NCI-H2081 (cell line): ENCODE measurements around the gene SLC17A8.
"Not testable (repeated sequence)": the region's sequence is repeated elsewhere in the genome, so short reads cannot be mapped to it uniquely, and the experiment has no call there.

Source experiments
- DNase-seq, 2 experiments: peaks; one replicate each; lab custom pipeline; 2025; lab: John Stamatoyannopoulos, UW

The SLC17A8 gene

DNA sequence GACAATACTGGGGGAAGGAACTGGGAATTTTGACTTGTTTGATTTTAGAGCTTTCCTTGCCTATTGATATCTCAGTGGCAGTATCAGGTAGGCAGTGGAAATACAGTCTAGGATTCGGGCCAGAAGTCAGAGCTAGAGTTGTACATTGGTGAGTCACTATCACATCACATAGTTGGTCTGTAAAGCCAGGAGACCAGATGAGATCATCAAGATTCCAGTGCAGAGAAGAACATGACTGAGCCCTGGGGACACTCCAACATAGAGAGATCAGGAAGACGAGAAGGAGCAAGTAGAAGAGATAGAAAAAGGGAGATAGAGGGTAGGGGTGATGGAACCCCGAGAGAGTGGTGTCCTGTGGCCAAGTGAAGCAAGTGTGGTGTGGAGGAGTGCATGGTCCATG, 70.2 kb downstream of the SLC17A8 start:
- no peak for DNase-seq

DNA sequence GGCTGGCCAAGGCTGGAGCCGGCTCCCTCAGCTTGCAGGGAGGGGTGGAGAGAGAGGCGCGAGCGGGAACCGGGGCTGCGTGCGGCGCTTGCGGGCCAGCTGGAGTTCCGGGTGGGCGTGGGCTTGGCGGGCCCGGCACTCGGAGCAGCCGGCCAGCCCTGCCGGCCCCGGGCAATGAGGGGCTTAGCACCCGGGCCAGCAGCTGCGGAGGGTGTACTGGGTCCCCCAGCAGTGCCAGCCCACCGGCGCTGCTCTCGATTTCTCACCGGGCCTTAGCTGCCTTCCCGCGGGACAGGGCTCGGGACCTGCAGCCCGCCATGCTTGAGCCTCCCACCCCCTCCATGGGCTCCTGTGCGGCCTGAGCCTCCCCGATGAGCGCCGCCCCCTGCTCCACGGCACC, 73.4 kb downstream of the SLC17A8 start:
- not testable (repeated sequence) for DNase-seq

DNA sequence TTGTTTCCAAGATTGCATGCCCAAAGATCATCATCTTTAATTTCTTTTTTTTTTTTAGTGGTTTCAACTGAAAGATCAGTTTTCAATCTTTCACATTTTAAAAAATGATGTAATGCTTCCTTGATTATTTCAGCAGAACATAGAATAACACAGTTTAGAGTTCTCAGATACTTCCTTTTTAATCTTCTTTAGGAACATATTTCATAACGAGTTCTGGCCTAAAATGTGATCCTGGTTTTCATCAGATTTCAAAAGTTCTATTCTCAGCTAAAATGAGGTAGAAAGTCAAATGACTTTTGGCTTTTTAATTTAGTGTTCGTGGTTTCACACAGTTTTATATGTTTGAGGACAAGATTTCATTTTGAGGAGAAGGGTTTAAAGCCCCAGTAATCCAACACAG, 76.8 kb downstream of the SLC17A8 start:
- DNase-seq = no peak

DNA sequence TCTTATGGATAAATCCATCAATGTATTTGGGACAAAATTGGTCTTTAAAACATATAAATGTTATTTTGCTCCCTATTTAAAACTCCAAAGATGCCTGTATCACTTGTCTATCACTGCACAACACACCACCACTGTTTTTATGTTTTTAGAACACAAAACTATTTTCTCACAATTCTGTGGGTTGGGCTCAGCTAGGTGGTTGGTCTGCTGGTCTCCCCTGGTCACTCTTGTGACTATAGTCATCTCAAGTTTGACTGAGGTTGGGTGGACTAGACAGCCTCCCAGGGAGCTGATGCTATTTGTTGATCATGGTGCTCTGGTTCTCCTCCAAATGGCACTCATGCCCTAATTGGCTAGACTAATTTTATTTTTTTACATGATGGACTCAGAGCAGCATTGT, 77.3 kb downstream of the SLC17A8 start:
- DNase-seq = no peak

- no peak for DNase-seq
Observed at GRCh38 chr12:100435957-100436356, 79.1 kb downstream of the SLC17A8 start.

DNA sequence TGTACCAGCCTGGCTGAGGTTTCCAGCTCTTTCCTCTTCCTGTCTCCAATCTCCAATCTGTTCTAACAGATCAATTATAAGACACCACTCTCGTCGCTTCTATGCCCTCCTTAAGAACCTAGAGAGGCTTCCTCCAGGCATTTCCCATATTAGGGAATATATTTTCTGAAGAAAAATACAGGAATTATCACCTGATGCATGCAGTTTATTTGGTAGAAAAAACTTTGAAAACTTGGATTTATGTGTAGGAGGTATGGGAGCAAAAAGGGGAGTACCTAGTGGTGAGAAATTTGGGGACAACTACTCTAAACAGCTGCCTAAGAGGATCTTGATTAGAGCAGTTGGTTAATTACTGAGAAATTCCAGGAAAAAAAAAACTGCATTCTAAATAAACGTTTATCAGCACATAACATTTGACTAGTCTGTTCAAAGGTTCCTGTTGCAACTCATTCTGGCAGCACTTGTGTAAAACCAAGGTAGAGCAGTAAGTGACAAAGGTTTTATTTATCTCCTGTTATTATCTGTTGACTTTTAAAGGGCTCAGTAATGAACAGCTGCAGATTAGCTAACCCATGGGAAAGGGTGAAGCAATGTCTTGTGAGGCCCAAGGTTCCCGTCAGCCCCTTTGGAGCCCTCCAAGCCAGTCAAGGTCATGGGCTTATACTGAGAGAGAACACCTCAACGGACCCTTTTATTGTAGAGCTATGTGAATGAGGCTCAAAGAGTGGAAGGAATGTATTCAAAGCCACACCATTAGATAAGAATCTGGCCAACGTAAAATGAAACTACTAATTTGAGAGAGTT, 80.4 kb downstream of the SLC17A8 start:
- no peak for DNase-seq

DNA sequence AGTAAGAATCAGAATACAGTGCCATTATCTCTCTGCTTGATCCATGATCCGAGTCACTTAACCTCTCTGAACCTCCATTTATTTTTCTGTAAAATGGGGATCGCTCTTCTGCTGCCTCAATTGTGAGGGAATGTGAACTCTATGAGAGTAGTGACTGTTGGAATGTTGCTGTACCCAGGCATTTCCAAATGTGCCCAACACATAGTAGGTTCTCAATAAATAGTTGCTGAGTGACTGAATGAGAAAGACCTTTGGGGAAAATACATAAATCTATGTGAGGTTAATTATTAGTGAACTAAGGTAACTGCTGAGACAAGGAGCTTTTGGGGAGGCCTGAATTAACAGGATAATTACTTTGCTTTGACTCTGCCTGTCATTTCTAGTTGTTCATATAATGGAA, 82.9 kb downstream of the SLC17A8 start:
- no peak for DNase-seq

GRCh38 chr12:100442403-100442802, 85.5 kb downstream of the SLC17A8 start:
- DNase-seq = no peak

GRCh38 chr12:100443434-100443833, 86.6 kb downstream of the SLC17A8 start:
- no peak for DNase-seq

- no peak for DNase-seq
Observed at GRCh38 chr12:100445081-100445481, 88.2 kb downstream of the SLC17A8 start.

DNA sequence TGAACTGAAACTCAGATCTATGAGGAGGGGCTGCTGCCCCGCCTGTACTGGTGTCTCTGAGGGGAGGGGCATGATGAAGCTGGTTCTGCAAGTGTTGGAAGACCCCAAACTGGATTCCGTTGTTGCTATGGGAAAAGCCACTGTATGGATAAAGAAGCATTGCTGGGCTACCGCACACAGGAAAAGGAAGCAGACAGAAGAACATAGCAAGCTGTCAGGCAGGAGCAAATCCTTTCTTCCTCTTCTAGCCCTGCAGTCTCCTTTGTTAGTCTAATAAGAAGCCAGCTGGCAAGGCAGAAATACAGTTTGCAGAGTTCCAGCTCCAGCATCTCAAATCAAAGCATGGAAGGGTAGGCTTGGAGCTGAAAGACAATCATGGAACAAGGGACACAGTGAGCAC, 90.5 kb downstream of the SLC17A8 start:
- no peak for DNase-seq

GRCh38 chr12:100448656-100449055, 91.8 kb downstream of the SLC17A8 start:
- DNase-seq = no peak

- no peak for DNase-seq
Observed at GRCh38 chr12:100450735-100451134, 93.9 kb downstream of the SLC17A8 start.

- DNase-seq = no peak
Observed at GRCh38 chr12:100453951-100454350, 97.1 kb downstream of the SLC17A8 start.

DNA sequence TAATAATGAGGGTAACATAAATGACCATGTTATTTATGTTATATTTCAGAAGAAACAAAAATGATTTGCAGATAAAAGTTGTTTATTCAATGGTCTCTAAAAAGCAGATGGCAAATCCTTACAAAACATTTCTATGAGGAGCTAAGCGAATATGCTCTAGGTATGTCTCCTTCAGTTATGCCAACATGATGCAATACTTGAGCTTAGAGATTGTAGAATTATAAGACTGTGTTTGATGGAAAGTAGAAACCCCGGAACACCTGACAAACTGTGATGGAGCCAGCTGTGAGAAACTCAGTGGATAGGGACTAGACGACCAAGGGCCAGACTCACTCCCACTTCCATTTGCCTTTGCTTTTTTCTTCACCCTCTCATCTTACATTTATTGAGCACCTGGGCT, 99.0 kb downstream of the SLC17A8 start:
- no peak for DNase-seq

- DNase-seq = no peak
Observed at GRCh38 chr12:100458191-100458590, 101.3 kb downstream of the SLC17A8 start.

- no peak for DNase-seq
Observed at GRCh38 chr12:100460702-100461101, 103.8 kb downstream of the SLC17A8 start.

DNA sequence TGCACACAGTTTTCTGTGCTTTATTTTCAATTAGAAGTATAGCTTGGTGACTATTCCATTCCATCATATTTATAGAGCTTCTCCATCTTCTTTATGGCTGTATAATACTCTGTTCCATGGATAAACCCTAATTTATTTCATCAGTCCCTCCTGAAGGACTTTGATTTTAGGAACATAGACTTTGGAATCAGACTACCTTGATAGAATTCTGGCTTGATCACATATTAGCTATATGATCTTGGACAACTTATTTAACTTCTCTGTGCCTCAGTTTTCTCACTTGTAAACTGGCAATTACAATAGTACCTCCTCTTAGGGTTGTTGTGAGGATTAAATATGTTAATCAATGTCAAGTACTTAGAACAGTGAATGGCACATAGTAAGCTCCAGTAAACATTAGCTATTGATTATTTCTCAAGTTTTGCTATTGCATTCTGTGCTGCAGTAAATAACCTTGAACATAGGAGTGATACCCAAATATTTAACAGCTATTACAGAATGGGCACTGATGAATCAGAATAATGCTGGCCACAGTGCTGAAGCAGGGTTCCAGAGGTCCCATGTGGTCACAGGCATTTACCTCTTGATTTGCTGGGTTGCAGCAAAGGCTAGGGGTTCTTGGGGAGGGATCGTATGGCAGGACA, 104.6 kb downstream of the SLC17A8 start:
- no peak for DNase-seq

- DNase-seq = no peak
Observed at GRCh38 chr12:100463661-100464060, 106.8 kb downstream of the SLC17A8 start.

DNA sequence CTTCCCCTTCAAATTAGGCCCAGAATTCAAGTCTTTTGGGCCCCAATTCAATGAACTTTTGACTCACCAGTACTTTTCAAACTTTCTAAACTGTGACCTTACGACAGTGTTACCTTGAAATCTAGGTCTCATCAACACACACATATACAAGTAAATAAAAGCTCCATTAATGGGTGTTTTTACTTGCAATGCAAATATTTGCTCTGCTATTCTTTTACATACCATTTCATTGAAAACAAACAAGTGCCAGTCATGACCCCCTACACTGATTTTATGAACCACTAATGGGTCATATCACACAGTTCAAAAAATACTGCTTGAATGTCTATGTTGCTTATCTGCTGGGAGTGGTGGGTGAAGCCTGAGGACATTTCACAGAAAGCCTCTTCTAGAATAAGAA, 107.7 kb downstream of the SLC17A8 start:
- DNase-seq = no peak

GRCh38 chr12:100468126-100468525, 111.3 kb downstream of the SLC17A8 start:
- no peak for DNase-seq
